SK-N-SH (cell line): ENCODE results near the gene GLOD4.
"Not testable (repeated sequence)": the region's sequence is repeated elsewhere in the genome, so short reads cannot be mapped to it uniquely, and the experiment has no call there.

Experiments used
- CHD2 ChIP-seq: fragments of 150-350 bp; IDR thresholded peaks from 2 replicates; pipeline ENCODE4 v1.6.1; 2018; ENCODE audit warnings: low read length; ENCODE audit not compliant: partially characterized antibody
- FOXJ3 ChIP-seq: sonication (generic); formaldehyde crosslinking; IDR thresholded peaks from 2 replicates; pipeline ENCODE4 v1.5.1; 2020; ENCODE audit warnings: mild to moderate bottlenecking, missing genetic modification reagents
- GABPA ChIP-seq: IDR thresholded peaks from 2 replicates; pipeline ENCODE4 v1.4.0; 2012; ENCODE audit warnings: low read depth, mild to moderate bottlenecking
- GATA2 ChIP-seq: sonication (generic); formaldehyde crosslinking; IDR thresholded peaks from 2 replicates; pipeline ENCODE4 v1.5.0; 2020; ENCODE audit warnings: mild to moderate bottlenecking, missing genetic modification reagents
- NFIC ChIP-seq: IDR thresholded peaks from 2 replicates; pipeline ENCODE4 v1.4.0; 2012; ENCODE audit warnings: borderline replicate concordance
- RAD21 ChIP-seq: IDR thresholded peaks from 2 replicates; pipeline ENCODE4 v1.6.1; 2012; ENCODE audit warnings: mild to moderate bottlenecking, low read length
- YY1 ChIP-seq: IDR thresholded peaks from 2 replicates; pipeline ENCODE4 v1.4.0; 2012; ENCODE audit warnings: low read depth, mild to moderate bottlenecking
- TF ChIP-seq, protein P1 (sequence below): fragments of 200-600 bp; sonication (generic); IDR thresholded peaks from 2 replicates; pipeline ENCODE4 v1.6.1; 2017; ENCODE audit warnings: antibody characterized with exemption, mild to moderate bottlenecking, moderate library complexity
- TF ChIP-seq, protein P2 (sequence below): IDR thresholded peaks from 2 replicates; pipeline ENCODE4 v1.4.0; 2012; ENCODE audit warnings: low read depth, borderline replicate concordance
- TF ChIP-seq, protein P3 (sequence below): IDR thresholded peaks from 2 replicates; pipeline ENCODE4 v1.4.0; 2012; ENCODE audit warnings: low read depth, borderline replicate concordance
- TF ChIP-seq, protein P4 (sequence below): IDR thresholded peaks from 2 replicates; pipeline ENCODE4 v1.4.0; 2012; ENCODE audit warnings: low read depth
- TF ChIP-seq, protein P5 (sequence below): IDR thresholded peaks from 2 replicates; pipeline ENCODE4; 2012

DNA sequence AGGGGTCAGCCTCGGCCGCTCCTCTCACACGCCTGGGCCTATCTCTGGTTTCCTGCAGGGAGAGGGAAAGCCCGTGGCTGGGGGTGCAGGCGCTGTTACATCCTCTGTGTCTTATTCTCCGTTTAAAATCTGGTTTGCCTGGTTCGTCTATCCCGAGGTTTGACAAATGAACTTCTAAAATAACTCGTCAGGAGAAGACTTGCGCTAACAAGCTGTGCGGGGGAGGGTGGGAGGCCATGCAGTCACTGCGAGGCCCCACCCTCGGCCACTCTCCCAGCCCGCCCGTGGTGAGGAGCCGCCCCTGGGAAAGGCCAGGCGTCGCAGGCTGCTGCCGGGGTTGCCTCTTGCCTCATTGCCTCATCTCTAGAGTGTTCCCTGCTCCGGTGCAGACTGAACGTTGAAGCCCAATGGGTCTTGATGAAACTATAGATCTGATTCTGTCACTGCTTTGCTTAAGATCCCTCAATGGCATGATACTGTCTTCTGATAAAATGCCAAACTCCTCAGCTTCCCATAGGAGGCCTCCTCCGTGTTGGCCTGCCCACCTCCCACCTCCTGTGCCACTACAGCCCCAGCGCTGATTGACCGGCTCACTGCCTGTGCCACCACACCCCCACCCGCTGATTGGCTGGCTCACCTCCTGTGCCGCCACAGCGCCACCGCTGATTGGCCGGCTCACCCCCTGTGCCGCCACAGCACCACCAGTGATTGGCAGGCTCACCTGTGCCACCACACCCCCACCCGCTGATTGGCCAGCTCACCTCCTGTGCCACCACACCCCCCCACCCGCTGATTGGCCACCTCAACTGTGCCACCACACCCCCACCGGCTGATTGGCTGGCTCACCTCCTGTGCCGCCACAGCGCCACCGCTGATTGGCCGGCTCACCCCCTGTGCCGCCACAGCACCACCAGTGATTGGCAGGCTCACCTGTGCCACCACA is 8.1 kb upstream of the GLOD4 start:
- TF ChIP-seq CHD2; FOXJ3 (CRISPR knock-in tag); YY1; GATA2 (CRISPR knock-in tag); GABPA; NFIC; RAD21: not testable (repeated sequence)
- TF ChIP-seq, protein P1, sequence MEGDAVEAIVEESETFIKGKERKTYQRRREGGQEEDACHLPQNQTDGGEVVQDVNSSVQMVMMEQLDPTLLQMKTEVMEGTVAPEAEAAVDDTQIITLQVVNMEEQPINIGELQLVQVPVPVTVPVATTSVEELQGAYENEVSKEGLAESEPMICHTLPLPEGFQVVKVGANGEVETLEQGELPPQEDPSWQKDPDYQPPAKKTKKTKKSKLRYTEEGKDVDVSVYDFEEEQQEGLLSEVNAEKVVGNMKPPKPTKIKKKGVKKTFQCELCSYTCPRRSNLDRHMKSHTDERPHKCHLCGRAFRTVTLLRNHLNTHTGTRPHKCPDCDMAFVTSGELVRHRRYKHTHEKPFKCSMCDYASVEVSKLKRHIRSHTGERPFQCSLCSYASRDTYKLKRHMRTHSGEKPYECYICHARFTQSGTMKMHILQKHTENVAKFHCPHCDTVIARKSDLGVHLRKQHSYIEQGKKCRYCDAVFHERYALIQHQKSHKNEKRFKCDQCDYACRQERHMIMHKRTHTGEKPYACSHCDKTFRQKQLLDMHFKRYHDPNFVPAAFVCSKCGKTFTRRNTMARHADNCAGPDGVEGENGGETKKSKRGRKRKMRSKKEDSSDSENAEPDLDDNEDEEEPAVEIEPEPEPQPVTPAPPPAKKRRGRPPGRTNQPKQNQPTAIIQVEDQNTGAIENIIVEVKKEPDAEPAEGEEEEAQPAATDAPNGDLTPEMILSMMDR = not testable (repeated sequence)
- TF ChIP-seq, protein P2, sequence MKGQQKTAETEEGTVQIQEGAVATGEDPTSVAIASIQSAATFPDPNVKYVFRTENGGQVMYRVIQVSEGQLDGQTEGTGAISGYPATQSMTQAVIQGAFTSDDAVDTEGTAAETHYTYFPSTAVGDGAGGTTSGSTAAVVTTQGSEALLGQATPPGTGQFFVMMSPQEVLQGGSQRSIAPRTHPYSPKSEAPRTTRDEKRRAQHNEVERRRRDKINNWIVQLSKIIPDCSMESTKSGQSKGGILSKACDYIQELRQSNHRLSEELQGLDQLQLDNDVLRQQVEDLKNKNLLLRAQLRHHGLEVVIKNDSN = not testable (repeated sequence)
- TF ChIP-seq, protein P3, sequence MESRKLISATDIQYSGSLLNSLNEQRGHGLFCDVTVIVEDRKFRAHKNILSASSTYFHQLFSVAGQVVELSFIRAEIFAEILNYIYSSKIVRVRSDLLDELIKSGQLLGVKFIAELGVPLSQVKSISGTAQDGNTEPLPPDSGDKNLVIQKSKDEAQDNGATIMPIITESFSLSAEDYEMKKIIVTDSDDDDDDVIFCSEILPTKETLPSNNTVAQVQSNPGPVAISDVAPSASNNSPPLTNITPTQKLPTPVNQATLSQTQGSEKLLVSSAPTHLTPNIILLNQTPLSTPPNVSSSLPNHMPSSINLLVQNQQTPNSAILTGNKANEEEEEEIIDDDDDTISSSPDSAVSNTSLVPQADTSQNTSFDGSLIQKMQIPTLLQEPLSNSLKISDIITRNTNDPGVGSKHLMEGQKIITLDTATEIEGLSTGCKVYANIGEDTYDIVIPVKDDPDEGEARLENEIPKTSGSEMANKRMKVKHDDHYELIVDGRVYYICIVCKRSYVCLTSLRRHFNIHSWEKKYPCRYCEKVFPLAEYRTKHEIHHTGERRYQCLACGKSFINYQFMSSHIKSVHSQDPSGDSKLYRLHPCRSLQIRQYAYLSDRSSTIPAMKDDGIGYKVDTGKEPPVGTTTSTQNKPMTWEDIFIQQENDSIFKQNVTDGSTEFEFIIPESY = not testable (repeated sequence)
- TF ChIP-seq, protein P4, sequence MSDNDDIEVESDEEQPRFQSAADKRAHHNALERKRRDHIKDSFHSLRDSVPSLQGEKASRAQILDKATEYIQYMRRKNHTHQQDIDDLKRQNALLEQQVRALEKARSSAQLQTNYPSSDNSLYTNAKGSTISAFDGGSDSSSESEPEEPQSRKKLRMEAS = not testable (repeated sequence)
- TF ChIP-seq, protein P5, sequence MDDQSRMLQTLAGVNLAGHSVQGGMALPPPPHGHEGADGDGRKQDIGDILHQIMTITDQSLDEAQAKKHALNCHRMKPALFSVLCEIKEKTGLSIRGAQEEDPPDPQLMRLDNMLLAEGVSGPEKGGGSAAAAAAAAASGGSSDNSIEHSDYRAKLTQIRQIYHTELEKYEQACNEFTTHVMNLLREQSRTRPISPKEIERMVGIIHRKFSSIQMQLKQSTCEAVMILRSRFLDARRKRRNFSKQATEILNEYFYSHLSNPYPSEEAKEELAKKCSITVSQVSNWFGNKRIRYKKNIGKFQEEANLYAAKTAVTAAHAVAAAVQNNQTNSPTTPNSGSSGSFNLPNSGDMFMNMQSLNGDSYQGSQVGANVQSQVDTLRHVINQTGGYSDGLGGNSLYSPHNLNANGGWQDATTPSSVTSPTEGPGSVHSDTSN = not testable (repeated sequence)
